RPMI8226 (cell line): ENCODE data around the gene VAT1.
"Not testable (repeated sequence)": the region's sequence is repeated elsewhere in the genome, so short reads cannot be mapped to it uniquely, and the experiment has no call there.

Experiments
- DNase-seq: peaks from one replicate; pipeline ENCODE4 v3.0.0-alpha.2; 2015

VAT1 gene

DNA sequence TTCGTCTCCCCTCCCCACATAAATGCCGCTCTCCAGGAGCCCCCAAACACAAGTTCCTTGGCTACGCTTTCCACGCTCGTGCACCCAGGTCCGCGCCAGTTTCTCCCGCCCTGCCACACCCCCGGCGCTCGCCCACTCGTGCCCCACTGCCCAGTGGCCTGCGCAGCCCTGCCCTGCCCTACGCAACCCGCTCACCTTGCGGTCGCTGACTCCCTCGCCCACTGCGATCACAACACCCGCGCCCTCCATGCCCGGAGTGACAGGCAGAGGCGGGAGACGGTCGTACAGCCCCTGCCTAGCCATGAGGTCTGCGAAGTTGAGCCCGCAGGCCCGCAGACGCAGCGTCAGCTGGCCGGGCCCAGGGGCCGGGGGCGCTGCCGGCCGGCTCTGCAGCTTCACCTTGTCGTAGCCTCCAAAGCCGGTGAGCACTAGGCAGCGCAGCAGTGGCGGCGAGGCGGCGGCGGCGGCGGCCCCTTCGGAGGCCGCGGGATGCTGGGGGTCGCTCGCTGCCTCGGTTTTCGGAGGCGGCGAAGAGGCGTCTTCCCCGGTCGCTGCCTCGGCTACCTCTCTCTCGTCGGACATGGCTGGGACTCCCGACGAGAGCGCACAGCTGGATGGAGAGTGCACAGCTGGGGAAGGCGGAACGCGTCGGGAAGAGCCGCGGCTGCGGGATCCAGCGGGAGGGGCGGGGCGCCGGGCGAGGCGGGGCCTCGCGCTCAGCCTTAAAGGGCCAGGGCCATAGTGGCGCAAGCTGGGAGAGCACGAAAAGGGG is at the start of gene VAT1:
Gene VAT1 (minus strand): TSS at position 645 of the 772 bp plus-strand sequence. CDS start 63 bp downstream, at position 582.
- peak; percentile 82 for DNase-seq

DNA sequence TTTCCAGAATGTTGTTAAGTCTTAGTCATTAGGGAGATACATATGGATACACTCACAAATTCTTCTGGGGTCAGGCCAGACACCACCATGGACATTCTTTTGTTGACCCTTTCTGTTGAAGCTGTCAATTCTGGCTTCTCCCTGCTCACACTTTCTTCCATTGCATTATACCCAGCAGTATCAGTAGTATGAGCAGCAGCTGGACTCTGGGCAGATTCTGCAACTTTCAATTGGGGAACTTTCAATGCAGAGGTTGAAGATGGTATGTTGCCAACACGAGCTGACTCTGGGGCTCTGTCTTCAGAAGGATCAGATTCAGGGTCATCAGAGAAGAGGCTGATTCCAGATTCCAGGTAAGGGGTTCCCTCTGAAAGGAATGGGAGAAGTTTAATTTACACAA is 48.7 kb upstream of the VAT1 start:
- DNase-seq = no peak

DNA sequence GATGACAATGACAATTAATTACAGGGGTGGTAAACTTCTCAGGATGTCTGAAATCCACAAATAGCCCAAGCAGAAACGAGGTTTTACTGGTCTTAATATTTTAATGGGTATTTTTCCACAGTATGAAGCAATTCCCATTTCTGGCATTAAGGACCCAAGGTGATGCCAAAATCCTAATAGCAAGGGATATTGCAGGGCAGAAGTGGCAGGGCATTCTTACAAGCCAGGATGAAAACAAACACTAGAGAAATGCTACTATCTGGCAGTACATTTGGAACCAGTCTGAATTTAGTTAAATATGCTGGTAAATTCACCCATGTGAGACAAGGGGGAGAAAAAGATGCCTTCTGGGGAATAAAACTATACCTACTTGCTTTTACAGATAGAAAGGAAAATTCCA is 48.1 kb upstream of the VAT1 start:
- no peak for DNase-seq

DNA sequence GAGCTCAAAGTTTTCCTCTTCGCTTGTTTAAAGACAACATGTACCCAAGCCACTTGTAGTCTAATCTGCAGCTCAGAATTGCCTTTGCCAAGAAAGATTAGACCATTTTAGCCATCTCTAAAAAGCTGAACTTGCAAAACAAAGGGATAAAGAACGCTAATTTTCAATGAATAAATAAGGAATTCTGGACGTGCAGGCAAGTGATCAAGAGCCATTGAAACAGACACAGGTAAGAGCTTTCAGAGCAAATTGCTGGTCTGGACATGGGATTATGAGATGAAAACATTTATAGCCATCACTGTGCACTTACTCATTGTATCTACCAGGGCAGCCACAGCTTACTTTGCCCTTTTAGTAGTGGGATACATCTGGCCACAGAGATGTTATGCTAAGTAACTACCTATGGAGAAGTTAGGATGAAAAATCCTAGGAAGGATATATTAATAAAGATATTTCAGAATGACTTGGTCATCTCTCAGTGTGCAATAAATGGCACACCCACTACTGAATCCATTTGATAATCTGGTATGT is 47.2 kb upstream of the VAT1 start:
- DNase-seq = no peak

DNA sequence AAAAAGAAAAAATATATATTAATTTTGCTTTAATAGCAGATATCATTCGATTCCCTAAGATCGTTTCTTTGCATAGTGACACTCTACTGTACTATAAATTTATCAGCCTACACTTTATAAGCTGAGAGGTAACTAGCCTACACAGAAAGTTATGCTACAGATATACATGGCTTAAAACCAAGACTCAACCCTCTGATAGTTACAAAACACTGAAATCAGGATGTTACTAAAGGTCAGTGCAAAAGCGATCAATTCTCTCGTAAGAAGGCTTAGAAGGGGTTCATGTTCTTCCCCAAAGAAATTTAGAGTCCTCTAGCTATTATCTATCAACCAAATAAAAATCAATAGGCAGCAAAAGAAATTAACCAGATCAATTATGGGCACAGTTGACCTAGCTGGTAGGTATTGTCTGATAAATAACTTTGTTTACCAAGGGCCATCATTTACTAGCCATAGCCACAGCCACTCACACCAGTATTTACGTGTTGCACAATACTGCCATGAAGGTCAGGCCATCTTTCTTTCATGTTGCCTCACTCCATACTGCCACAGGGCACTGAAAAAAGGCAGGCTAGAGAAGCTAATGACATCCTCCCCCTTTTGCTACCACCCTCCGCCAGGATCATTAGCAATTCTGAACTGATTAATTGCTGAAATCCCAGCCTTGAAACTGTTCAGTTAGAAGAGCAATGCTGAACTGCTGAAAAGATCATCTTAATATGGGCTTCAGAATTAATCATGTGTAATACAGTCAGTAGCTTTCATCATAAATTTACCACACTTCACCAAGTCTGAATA is 46.6 kb upstream of the VAT1 start:
- DNase-seq = no peak

DNA sequence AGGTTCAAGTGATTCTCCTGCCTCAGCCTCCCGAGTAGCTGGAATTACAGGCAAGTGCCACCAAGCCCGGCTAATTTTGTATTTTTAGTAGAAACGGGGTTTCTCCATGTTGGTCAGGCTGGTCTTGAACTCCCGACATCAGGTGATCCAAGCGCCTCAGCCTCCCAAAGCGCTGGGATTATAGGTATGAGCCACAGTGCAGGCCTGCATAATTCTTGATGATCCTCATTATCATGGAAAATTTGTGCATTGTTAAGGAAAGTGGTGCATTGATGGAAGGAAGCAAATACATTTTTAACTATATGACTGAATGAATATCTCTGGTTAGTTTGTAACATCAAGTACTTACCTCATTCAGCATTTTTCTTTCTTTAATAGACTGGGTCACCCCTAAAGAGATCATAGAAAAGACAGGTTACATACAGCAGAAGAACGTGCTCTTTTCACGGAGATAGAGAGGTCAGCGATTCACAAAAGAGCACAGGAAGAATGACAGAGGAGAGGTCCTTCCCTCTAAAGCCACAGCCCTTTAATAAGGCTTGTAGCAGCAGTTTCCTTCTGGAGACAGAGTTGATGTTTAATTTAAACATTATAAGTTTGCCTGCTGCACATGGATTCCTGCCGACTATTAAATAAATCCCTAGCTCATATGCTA is 40.9 kb upstream of the VAT1 start:
- DNase-seq = no peak

DNA sequence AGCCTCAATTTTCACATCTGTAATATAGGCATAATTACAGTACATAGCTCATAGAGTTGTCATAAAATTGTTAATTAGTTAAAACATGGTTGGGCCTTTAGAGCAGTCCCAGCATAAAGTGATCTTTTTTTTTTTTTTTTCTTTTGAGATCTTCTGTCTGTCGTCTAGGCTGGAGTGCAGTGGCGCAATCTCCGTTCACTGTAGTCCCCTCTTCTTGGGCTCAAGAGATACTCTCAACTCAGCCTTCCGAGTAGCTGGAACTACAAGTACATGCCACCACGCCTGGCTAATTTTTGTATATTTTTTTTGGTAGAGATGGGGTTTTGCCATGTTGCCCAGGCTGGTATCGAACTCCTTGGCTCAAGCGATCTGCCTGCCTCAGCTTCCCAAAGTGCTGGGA is 33.9 kb upstream of the VAT1 start:
- no peak for DNase-seq

DNA sequence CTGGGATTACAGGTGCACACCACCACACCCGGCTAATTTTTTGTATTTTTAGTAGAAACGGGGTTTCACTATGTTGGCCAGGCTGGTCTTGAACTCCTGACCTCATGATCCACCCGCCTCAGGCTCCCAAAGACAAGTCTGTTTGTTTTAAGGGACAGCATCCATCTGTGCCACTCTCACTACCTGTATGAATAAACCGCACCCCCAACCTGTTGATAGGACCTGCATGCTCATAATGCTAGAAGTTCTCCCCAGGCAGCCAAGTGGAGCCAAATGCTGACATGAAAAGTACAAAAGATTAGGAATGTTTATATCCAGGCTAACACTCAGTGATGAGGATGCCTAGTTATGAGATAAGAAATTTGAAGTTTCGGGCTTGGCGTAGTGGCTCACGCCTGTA is 30.8 kb upstream of the VAT1 start:
- not testable (repeated sequence) for DNase-seq

DNA sequence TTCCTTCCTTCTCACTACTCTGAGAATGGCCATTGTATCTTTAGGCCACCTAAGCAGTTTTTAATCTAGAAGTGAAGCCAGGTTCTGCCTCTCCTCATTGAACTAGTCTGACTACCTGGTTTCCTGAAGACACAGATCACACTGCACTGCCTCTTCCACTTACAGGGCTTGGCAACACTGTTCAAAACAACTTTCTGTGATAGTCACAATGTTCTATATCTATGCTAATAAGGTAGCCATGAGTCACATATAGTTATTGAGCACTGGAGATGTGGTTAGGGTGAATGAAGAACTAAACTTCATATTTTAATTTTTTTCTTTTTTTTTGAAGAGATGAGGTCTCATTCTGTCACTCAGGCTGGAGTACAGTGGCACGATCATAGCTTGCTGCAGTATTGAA is 29.8 kb upstream of the VAT1 start:
- DNase-seq = no peak

DNA sequence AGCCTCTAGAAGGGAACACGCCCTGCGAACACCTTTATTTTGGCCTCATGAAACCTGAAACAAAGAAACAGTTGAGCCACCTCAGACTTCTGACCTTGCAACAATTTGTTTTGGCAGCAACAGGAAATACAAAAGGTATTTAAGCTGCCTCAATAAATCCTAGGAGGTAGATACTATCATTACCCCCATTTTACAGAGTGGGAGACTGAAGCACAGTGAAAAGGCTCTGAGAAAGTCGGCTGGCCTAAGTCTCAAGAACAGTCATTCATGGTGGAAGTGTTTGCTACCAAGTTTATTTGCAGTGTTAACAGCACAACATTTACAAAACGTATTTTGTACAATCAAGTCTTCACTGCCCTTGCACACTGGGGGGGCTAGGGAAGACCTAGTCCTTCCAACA is 21.8 kb upstream of the VAT1 start:
- no peak for DNase-seq

DNA sequence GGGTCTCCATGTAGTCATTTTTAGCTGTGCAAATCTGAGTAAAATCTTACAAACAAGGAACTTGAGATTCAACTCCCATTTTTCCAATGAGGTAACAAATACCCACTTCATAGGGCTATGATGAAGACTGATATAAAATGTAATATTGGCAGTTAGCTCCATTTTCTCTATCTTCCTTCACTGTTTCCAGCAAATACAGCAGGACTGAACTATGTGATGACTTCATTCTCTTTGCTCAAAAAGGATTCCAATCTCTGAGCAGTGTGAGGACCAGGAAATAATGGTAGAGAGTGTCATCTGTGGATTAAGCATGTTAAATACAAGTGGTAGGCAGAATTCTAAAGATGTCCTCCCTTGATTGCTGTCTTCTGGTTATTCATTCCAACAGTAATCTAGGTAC is 21.1 kb upstream of the VAT1 start:
- DNase-seq = no peak

DNA sequence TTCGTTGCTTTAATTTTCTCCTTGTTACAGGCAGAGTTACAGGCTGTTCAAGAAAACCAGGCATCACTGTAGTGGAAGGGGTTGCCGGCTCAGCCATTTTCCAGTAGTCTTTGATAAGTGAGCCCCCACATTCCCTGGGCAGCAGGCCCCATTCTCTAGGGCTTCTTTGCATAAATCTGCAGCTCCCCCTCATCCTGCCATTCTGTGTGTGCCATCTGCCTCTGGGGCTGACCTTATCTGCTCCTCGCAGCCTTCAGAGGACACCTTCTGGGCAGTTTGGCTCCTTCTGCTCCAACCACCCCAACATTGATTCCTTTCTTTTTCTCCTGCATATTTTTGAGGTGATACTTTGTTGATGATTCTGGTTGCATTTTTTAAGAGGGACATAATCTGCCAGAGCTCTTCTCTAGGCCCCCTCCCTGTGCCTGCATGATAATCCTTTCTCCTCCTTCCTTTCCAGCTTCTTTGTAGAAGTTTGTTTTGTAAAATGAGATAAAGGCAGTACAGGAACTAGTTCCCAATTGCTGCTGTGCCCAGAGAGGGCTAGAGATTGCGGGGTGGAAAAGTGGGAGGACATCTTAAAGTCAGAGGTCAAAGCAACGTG is 19.9 kb upstream of the VAT1 start:
- DNase-seq = no peak

DNA sequence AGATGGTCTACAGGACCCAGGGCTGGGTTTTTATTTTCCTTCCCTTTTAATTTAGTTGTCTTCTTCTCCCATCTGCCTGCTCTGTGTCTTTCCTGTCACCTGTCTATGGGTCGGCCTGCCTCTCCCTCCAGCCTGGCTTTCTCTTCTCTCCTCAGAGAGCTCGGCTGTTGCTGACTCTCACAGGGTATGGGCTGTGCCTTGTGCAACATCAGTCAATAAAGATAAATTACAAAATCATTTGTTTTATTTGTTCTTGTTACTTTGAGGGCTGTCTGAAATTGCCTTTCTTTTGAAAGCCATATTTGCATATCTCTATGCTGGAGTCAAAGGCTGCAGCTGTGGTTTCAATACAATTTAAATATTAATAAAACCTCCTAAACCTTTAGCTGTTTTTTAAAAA is 18.5 kb upstream of the VAT1 start:
- DNase-seq = no peak

DNA sequence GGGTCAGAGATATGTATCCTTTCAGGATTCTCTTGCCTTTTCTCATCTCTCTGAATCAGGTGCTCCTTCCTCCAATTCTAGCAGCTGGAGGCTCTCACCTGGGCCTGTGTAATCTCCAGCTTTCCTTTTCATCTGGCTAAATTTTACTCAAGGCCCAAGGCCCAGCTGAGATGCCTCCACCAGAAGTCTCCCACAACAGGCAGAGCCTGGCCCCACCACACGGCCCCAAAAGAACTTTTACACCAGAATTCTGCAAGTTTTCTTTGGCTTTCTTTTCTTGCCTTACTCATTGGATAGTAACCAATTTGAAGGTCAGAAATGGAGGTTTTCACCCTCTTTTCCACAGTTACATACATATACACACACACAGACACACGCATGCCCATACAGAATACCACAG is 17.5 kb upstream of the VAT1 start:
- DNase-seq = no peak

DNA sequence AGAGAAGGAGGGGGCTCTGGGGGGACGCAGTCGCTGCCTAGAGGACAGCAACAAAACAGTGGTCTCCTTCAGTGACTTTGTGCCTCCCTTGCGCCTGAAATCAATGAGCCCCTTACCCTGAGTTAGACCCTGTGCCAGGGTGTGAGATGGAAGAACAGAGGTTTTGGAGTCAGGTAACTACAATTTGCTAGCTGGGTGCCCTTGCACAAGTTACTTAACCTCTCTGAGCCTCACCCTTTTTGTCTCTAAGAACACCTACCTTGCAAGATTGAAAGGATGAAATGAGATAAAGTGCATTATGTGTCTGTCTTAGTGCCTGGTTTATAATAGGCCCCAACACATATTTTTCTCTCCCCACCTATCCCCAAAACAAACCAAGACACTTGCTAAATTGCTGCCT is 12.7 kb upstream of the VAT1 start:
- DNase-seq = no peak

DNA sequence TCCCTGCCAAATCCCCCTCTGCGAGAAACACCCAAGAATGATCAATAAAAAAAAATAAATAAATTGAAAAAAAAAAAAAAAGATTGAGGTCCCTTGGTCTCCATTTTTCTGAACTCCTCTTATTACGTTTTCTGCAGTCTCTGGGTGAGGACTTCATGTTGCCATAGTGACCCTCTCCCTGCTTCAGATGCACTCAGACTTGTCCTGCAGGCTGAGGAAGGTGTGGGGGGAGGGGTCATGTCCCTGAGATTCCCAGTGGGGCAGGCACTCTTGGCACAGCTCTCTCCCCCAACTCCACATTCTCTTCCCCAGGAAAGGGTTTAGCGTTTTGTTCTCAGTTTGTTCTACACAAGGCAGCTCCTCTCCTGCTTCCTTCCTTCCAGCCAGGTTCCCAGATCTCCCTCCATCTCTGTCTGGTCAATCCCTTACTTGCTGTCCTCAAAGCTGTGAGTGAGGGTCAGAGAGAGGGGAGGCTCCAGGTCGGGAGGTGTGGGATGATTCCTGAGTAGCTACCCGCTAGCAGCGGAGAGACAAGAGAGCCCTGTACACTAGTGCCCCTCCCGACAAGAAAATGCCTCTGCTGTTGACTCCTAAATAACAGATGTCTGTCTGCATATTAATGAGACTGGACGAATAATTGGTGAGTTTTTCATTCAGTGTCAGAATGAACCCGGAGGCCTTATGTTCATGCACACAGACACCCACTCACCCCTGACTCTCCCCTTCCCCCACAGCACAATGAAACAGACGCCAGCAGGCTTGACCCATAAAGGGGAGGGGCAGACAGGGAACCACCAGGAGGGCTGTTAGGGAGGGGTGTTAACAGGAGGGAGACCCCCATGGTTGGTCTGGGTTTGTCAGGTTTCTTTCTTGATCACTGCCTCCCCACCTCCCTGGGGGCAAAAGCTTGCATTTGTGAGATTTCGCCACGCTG is 12.0 kb upstream of the VAT1 start:
- DNase-seq = no peak

DNA sequence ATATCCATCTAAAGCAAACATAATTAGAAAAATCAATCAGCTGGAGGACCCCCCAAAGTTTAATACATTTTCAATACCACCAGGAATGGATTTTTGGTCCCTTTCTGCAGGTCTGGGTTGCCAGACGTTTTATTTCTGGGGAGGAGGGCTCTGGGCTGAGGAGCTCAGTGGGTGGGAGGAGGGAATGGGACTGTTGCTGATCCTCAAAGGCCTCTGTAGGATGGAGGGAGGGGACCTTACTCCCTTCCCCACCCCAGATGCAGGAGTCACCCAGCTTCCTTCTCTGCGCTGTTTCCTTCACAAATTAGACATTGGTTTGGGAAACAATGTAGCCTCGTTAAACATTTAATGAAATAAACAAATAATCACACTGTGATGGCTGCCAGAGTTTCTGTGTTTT is 9.5 kb upstream of the VAT1 start:
- no peak for DNase-seq

DNA sequence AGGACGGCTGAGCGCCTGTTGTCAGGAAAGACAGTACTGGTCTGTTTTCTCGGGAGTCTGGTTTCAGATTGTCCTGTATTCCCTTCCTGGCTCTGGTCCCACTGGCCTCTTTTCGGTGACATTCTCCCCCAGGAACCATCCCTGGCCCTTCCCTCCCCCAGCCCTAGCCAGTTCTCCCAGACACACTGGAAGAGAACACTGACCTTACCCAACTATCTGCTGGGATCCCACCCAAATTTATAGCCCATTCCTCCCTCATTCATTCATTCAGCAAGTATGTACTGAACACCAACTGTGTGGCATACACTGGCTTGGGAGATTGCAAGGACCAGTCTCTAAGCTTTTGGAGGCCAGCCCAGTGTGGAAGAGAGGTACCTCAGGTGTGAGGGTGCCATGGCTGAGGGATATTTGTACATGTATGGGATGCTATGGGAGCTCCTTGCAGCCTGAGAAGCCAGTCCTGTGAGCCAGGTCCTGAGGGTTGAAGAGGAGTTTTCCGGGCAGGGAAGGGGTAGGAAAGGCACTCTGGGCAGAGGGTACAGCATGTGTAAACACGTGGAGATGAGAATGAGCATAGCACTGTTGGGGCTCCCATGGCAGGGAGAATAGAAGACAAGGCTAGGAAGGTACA is 8.1 kb upstream of the VAT1 start:
- DNase-seq = no peak

DNA sequence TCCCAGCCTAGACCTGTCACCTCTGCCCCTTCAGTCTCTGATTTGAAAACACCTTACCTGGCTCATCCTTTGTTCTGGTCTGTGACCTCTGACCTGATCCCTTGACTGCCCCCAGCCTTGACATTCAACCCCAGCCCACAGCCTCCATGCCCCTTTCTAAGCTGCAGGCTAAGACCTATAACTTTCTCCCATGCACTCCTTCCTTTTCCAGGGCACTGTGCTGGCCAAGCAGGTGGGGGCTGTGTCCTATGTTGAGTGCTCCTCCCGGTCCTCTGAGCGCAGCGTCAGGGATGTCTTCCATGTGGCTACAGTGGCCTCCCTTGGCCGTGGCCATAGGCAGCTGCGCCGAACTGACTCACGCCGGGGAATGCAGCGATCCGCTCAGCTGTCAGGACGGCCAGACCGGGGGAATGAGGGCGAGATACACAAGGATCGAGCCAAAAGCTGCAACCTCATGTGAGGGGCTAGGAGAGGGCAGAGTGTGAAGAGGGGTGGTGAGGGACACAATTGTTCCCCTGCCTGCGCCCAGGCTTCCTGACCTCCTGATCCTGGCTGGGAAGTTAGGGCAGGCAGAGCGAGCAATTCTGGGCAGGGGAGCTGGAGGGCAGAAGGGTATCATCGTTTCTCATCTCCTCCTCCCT is 6.2 kb upstream of the VAT1 start:
- no peak for DNase-seq

DNA sequence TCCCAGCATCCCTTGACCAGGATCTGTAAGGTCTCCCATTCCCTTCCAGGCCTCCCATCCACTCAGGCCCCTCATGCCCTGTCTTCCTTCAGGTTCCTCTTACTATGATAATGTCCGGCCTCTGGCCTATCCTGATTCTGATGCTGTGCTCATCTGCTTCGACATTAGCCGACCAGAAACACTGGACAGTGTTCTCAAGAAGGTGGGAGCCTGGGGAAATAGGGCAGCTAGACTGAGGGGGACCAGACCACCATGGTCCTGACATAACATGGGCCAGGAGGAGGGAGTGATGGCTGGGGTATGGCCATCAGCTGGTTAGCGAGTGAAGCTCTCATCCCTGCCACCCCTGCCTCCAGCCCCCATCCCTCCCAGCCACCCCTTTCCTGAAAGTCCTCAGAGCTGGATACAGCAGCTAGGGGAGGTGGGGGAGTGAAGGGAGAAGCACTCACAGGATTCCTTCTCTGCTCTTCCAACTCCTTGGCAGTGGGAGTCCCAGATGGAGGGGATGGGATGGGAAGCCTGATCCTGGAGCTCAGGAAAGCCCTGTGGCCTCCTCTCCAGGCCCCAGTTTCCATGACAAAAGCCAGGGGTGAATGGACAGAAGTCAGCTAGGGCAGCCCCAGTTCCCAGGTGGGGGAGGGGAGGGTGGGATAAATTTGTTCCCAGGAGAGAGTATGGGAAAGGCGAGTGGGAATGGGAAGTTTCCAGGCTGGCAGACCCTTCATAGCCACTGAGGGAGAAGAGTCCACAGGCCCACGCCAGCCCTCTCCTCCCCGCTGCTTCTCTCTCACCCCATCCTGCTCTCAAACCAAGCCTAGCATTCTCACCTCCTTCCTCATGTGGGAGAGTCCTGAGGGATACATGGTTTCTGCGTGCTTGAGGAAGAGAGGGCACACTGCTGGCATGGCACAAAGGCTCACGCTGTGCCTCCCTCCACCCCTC is 5.2 kb upstream of the VAT1 start:
- no peak for DNase-seq
